ENCODE measurements around the gene EIF3I. TPM values are rescaled to one million over a fixed set of nuclear protein-coding genes. Genes with fewer than 3 reads are reported as not detected.

EIF3I gene
- total RNA-seq (2014; rRNA removed; shearing (Covaris generic)), result 290 and 295 TPM in 2 replicates

DNA sequence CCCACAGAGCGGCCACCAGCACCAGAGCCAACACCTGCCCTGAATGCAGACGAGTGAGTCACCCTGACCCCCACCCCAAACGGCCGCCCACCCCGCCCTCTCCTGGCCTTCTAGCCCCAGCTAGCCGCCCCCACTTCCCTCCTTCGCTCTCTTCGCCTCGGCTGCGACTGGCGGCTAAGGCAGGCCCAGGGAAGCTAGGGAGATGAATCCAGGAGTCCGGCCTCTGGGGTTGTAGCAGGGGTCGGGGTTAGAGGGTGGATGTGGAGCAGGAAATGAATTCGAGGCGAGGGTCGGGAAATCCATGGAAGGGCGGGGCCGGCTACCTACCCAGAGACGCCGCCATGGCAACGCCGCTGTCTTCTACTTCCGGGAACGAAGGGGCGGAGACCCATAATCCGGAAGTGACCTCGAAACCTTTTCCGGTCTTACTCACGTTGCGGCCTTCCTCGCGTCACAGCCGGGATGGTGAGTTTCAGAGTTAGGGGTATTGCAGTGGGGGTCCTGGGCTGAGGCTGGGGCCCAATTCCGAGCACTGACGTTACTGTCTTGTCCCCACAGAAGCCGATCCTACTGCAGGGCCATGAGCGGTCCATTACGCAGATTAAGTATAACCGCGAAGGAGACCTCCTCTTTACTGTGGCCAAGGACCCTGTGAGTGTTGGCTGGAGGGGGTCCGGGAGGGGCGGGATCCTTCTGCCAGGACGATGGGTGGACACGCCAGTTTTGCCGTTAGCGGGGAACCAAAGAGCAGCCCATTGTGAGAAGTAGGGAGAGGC is at the start of gene EIF3I, which contains the start of gene TMEM234:
EIF3I (plus strand) TSS at position 428 of the 776 bp plus-strand sequence; CDS start at position 463, 35 bp downstream.
TMEM234 (minus strand) TSS at position 374 of the 776 bp plus-strand sequence; CDS start at position 343, 31 bp downstream.
- H3K4me1 ChIP-seq, result peaks cover 3% of the 10 kb centered on the region; the same call in 1 of the 2 replicates
- DNase-seq, result peak; percentile 93 to 95
- H3K4me3 ChIP-seq, result peak within 1 kb of the TSS; percentile 87
- no peaks in the 10 kb centered on the region for H3K9me3 ChIP-seq (replicated peaks)
- peak within 1 kb of the TSS; percentile 68 for H3K27ac ChIP-seq
- no peaks in the 10 kb centered on the region for H3K27me3 ChIP-seq
- peaks cover 20% of the 10 kb centered on the region for H3K36me3 ChIP-seq

DNA sequence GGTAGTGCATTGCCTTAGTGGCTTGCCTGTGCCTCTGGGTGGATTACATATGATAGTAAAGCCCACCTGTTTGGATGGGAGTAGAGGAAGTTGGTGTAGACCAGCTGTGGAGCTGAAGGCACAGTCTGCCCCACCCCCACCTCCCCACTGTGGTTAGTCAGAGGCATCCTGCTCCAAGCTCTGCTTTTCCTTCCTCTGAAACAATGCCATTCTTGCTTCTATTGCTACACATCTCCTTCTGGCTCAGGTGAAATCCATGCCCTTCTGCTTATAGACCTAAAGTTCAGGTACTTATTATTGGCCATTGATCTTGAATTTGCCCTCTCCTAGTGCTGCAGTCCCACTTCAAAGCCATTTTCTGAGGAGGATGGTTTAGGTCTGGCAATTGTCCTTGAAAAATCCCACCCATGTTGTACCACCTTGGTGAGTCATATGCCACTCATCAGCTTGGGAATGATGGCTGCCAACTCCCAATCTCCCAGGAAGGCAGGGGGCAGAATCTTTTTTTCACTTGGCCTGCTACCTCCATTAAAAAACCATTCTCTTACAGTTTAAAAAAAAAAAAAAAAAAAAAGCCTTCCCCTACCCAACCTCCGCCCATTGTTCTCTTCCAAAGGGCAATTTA is 49.5 kb upstream of the EIF3I start:
- no peaks in the 10 kb centered on the region for H3K4me1 ChIP-seq
- H3K27me3 ChIP-seq, result no peaks in the 10 kb centered on the region
- peaks cover 44% of the 10 kb centered on the region for H3K36me3 ChIP-seq
- DNase-seq, result no peak
- H3K9me3 ChIP-seq (replicated peaks), result no peaks in the 10 kb centered on the region
- no peak overlapping the region for H3K27ac ChIP-seq
- no peak overlapping the region for H3K4me3 ChIP-seq

DNA sequence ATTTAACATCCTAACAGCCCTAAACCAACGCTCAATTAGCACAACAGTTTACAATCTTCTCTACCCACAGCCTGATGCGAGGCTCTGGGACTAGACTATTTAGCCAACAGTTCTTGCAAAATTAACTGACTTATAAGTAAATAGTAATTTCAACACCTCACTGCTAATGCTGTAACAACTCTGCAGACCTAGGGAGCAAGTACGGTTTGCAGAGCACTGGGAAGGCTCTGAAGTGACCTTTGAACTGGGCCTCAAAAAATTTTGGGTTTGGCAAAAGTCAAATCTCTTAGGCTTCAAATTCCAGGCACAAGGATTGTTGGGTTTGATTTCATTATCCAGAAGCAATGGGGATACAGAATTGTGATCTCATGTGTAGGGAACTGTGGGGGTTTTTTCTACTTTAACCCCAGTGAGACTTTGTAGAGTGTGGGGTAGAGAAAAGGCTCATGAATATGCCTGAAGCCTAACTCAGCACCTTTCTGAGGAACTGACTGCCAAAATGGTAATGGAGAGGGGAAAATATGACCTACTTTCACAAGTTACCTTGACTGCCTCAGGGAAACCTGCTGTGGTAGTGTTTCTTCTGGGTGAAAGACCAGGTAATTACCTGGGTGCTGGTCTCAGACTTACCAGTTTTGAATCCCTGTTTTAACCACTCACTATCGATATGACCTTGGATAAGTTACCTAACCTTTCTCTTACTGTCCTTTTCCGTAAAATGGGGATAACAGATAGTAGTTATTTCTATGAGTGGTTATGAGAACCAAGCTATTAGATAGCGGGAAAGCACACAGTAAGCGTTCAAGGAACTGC is 43.6 kb upstream of the EIF3I start:
- peaks cover 10% of the 10 kb centered on the region for H3K4me1 ChIP-seq
- no peaks in the 10 kb centered on the region for H3K9me3 ChIP-seq (replicated peaks)
- peak overlapping the region; percentile 71 for H3K4me3 ChIP-seq
- no peak for DNase-seq
- H3K36me3 ChIP-seq, result peaks cover 23% of the 10 kb centered on the region
- H3K27ac ChIP-seq, result peak overlapping the region; percentile 79; the same call in 1 of the 2 replicates
- no peaks in the 10 kb centered on the region for H3K27me3 ChIP-seq

DNA sequence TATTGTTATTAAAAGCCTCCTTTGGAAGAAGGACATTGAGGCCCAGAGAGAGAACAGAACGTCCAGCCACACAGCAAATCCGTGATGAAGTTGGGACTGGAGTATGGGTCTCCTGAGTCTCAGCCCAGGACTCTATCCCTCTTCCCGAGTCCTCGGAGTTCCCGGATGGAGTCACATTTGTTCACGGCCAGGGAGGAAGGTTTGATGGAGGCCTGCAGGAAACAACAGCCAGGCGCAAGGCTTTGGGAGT is 43.1 kb upstream of the EIF3I start:
- Histone ChIP-seq H3K27ac (peak overlapping the region; percentile 79), H3K36me3 (peaks cover 26% of the 10 kb centered on the region), H3K9me3 (replicated peaks) (no peaks in the 10 kb centered on the region), H3K27me3 (no peaks in the 10 kb centered on the region), H3K4me1 (peaks cover 10% of the 10 kb centered on the region), H3K4me3 (peak overlapping the region; percentile 71)
- no peak for DNase-seq

DNA sequence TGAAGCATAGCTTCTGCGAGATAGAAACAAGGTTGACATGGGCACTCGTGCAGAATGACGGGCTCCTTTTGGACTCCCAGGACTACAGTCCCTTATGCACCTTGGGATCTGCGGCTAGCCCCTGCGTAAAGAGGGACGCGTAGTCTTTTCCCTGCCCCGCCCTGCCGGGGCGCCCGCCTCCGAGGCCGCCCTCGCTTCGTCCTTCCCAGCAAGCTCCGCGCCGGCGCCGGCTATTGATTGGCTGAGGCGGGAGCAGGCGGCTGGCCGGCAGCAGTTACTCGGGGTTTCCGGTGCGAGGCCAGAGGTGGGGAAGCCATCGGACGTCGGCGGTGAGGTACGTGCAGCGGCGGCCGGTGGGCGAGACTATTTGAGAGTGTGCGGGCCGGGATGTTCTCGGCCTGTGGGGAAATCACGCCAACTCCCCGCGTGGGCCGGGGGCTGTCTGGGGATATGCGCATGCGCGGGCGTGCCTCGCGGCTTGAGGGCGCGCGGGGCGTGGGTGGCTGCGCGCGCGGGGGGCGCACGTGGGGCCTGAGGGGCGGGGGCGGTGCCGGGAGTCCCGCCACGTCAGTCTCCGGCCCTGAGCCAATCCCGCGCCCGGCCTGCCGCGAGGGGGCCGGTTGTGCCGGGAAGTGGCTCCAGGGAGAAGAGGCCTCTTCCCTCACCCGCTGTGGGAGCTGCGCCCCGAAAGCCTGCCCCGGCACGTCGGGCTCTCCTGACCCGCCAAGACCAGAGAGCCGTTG is 42.6 kb upstream of the EIF3I start, which contains the start of gene TXLNA:
TXLNA (plus strand) TSS at position 233 of the 743 bp plus-strand sequence. CDS start 671 bp downstream, outside the sequence.
- Histone ChIP-seq H3K9me3 (replicated peaks) (no peaks in the 10 kb centered on the region), H3K27ac (peak within 1 kb of the TSS; percentile 79), H3K27me3 (no peaks in the 10 kb centered on the region), H3K4me3 (peak within 1 kb of the TSS; percentile 71), H3K4me1 (peaks cover 10% of the 10 kb centered on the region), H3K36me3 (peaks cover 31% of the 10 kb centered on the region)
- DNase-seq, result peak; percentile 96 to 97

DNA sequence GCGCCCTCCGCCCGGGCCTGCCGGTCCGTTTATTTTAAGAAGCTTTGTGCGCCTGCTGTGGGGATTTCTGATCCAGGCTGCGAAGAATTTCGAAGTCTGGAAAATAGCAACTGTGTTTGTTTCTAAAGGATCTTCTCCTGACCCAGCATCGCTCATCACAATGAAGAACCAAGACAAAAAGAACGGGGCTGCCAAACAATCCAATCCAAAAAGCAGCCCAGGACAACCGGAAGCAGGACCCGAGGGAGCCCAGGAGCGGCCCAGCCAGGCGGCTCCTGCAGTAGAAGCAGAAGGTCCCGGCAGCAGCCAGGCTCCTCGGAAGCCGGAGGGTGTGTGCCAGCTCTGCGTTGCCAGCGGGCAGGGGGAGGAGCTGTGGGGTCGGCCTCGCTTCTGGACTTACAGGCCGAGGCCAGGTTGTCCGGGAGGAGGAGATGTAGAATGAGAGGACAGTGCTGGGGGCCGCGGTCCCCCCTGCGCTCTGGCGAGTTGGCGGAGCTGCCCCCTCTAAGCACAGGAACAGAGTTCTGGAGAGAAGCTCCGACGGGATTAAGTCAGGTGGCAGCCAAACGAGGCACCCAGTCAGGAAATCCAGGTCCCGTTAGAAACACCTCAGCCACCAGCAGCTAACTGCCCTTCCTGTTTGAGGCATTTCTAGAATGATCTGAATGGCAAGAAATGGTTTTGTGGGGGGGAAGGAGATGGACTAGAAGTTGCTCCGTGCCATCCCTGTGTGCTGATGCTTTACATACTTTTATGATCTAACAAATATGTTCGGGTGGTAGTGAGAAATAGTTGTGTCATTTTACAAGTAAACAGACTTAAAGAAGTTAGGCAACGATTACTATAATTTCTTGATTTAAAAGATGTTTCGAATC is 41.8 kb upstream of the EIF3I start:
- Histone ChIP-seq H3K27me3 (no peaks in the 10 kb centered on the region), H3K4me1 (peaks cover 10% of the 10 kb centered on the region), H3K27ac (peak overlapping the region; percentile 79), H3K4me3 (peak overlapping the region; percentile 71), H3K36me3 (peaks cover 37% of the 10 kb centered on the region), H3K9me3 (replicated peaks) (no peaks in the 10 kb centered on the region)
- DNase-seq, result peak; percentile 67 to 69

DNA sequence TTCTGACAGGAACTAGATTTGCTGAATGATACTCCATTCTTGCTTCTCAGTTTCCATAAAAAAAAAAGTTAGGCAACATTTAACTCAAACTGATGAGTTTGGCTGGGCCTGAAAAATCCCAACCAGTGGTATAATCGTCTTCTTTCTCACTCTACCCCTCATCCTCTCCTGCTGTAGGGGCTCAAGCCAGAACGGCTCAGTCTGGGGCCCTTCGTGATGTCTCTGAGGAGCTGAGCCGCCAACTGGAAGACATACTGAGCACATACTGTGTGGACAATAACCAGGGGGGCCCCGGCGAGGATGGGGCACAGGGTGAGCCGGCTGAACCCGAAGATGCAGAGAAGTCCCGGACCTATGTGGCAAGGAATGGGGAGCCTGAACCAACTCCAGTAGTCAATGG is 41.1 kb upstream of the EIF3I start:
- H3K36me3 ChIP-seq, result peaks cover 43% of the 10 kb centered on the region
- no peaks in the 10 kb centered on the region for H3K27me3 ChIP-seq
- H3K4me3 ChIP-seq, result peak overlapping the region; percentile 71
- H3K27ac ChIP-seq, result no peak overlapping the region
- H3K4me1 ChIP-seq, result peaks cover 10% of the 10 kb centered on the region
- H3K9me3 ChIP-seq (replicated peaks), result no peaks in the 10 kb centered on the region
- DNase-seq, result no peak

DNA sequence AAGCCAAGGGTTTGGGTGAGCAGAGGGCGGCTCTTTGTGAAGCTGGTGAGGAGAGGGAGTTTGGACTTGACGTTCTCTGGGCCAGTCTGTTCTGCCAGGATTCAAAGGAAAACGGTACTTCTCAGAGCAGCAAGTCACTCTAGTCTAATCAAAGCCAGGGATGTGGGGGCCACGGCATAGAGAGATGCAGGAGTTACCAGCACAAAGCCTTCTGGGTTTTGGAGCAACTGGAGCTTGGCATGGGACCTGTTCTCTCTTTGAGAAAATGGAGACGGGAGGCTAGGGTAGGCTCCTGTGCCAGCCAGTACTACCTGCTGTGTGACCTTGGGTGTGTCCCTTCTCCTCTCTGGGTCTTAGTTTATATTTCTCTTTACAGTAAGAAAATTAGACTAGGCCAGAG is 40.6 kb upstream of the EIF3I start:
- H3K27ac ChIP-seq, result no peak overlapping the region
- H3K4me1 ChIP-seq, result peaks cover 10% of the 10 kb centered on the region
- H3K36me3 ChIP-seq, result peaks cover 47% of the 10 kb centered on the region
- H3K9me3 ChIP-seq (replicated peaks), result no peaks in the 10 kb centered on the region
- no peak overlapping the region for H3K4me3 ChIP-seq
- no peaks in the 10 kb centered on the region for H3K27me3 ChIP-seq
- no peak for DNase-seq

DNA sequence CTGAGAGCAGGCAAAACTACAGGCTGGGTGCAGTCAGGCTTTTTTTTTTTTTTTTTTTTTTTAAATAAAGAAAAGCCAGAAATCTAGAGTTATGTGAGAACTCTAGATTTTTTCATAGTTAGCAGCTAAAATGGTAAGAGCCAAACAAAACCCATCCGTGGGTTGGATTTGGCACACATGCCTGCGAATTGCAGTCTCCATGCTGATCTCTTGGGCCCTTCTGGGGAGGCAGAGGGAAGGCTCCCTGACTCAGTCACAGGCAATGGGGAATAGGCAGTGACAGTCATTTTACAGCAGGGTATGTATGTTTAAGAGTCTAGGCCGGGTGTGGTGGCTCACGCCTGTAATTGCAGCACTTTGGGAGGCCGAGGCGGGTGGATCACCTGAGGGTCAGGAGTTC is 40.1 kb upstream of the EIF3I start:
- DNase-seq, result no peak
- H3K4me1 ChIP-seq, result peaks cover 10% of the 10 kb centered on the region
- no peak overlapping the region for H3K4me3 ChIP-seq
- H3K9me3 ChIP-seq (replicated peaks), result no peaks in the 10 kb centered on the region
- H3K36me3 ChIP-seq, result peaks cover 50% of the 10 kb centered on the region
- no peaks in the 10 kb centered on the region for H3K27me3 ChIP-seq
- no peak overlapping the region for H3K27ac ChIP-seq

DNA sequence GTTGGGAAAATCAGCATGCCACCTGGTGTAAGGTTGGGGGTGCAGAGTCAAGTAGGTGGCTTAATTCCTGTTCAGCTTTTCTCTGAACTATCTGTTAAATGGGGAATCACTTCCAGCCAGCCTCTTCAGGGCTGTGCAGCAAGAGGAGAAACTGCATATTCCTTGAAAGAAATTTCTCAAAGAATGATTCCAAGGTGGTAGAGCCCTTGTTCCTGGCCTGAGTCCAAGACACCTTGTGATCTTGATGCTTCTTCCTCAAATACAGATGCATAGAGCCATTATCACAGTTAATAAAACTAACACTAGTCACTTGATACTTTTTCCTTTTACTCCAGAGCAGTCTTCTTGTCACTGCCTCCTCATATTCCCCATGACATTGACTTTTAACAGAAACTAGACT is 37.6 kb upstream of the EIF3I start:
- Histone ChIP-seq H3K36me3 (peaks cover 75% of the 10 kb centered on the region), H3K4me3 (no peak overlapping the region), H3K4me1 (peaks cover 10% of the 10 kb centered on the region), H3K27ac (no peak overlapping the region), H3K9me3 (replicated peaks) (no peaks in the 10 kb centered on the region), H3K27me3 (no peaks in the 10 kb centered on the region)
- DNase-seq, result no peak

DNA sequence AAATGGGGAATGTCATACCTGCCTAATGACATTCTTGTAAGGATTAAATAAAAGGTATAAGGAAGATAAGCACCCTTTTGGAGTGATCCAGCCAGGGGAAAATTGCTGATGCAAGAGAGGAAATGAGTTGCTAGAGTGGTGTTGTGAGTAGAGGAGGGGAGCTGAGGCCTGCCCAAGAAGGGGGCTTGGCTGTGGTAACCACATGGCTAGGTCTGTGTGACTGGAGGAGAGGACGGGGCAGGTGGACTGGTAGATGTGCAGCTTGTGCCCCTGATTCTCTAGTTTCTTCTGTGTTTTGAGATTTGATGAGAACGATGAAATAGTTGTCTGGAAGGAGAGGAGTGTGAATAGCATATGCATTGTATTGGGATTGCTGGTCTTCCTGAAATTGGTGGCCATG is 36.1 kb upstream of the EIF3I start:
- Histone ChIP-seq H3K36me3 (peaks cover 84% of the 10 kb centered on the region), H3K9me3 (replicated peaks) (no peaks in the 10 kb centered on the region), H3K27me3 (no peaks in the 10 kb centered on the region), H3K4me3 (no peak overlapping the region), H3K4me1 (peaks cover 5% of the 10 kb centered on the region), H3K27ac (no peak overlapping the region)
- DNase-seq, result no peak

DNA sequence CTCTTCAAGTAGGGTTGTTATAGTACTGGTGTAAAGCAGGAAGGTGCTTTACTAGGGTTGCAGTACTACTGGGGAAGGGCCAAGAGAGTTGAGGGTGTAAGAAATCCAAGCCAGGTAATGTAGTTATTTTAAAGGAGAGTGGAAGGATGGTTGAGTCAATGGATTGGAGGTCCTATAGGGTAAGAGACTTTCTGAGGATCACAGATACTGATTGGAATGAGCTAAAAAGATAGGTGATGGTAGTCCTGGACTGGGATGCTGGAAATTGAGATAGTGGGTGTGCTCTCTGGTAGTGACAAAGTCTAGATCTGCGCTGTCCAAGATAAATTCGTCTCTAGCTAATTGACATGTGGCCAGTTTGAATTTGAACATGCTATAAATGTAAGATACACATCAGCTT is 35.7 kb upstream of the EIF3I start:
- H3K36me3 ChIP-seq, result peaks cover 84% of the 10 kb centered on the region
- DNase-seq, result no peak

DNA sequence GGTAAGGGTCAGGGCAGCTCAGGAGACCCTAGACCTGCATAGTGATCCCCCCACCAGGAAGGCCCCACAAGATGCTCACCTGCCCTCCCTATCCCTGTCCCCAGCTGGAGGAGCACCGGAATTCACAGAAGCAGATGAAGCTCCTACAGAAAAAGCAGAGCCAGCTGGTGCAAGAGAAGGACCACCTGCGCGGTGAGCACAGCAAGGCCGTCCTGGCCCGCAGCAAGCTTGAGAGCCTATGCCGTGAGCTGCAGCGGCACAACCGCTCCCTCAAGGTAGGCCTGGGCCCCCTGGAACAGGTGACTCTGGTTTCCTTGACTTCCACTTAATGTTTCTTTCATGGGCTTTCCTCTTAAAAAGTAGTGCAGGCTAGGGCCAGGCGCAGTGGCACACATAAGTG is 34.4 kb upstream of the EIF3I start:
- H3K9me3 ChIP-seq (replicated peaks), result no peaks in the 10 kb centered on the region
- no peak for DNase-seq
- no peaks in the 10 kb centered on the region for H3K4me1 ChIP-seq
- H3K4me3 ChIP-seq, result no peak overlapping the region
- H3K36me3 ChIP-seq, result peaks cover 87% of the 10 kb centered on the region
- no peaks in the 10 kb centered on the region for H3K27me3 ChIP-seq
- no peak overlapping the region for H3K27ac ChIP-seq

More for the DNA sequence above, 35.7 kb upstream of the EIF3I start:
- Histone ChIP-seq H3K4me1 (peaks cover 1% of the 10 kb centered on the region; the same call in 1 of the 2 replicates), H3K4me3 (no peak overlapping the region), H3K27ac (no peak overlapping the region), H3K27me3 (no peaks in the 10 kb centered on the region), H3K9me3 (replicated peaks) (no peaks in the 10 kb centered on the region)

Measured in SJCRH30 (cell line).